ENCODE measurements around the gene GNAO1.

GRCh38 chr16:56198006-56198754 lies 6.9 kb downstream of the GNAO1 start:
- no peak for TF ChIP-seq EP300 (IDR thresholded peaks at IDR 0.05; ENCODE audit: borderline replicate concordance in 1 of 2, low read depth in 1 of 2, low read length in 1 of 2)
- no peak for TF ChIP-seq MAX (IDR thresholded peaks at IDR 0.05; ENCODE audit: low read depth)
- no peak for TF ChIP-seq TAF1 (IDR thresholded peaks at IDR 0.05; ENCODE audit: borderline replicate concordance, low read depth, low read length)
- TF ChIP-seq USF2 (IDR thresholded peaks at IDR 0.05; ENCODE audit: borderline replicate concordance, low read depth, low read length) = no peak
- no peak for TF ChIP-seq RXRA (IDR thresholded peaks at IDR 0.05; ENCODE audit: borderline replicate concordance, low read depth)
- no peak for TF ChIP-seq CTCF (IDR thresholded peaks at IDR 0.05)
- TF ChIP-seq RCOR1 (IDR thresholded peaks at IDR 0.05; ENCODE audit: low read length) = no peak
- TF ChIP-seq SMC3 (IDR thresholded peaks at IDR 0.05; ENCODE audit: low read depth, low read length) = no peak
- no peak for TF ChIP-seq CHD2 (IDR thresholded peaks at IDR 0.05; ENCODE audit: low read length, partially characterized antibody)
- TF ChIP-seq RAD21 (IDR thresholded peaks at IDR 0.05; ENCODE audit: low read length) = no peak
- no peak for TF ChIP-seq POLR2AphosphoS5 (IDR thresholded peaks at IDR 0.05; ENCODE audit: low read depth, low read length)
- TF ChIP-seq EZH2phosphoT487 (IDR thresholded peaks at IDR 0.05; ENCODE audit: borderline replicate concordance, low read depth) = no peak
- TF ChIP-seq MXI1 (IDR thresholded peaks at IDR 0.05; ENCODE audit: low read depth, low read length) = no peak
